ENCODE results near the gene PPRC1. TPM values are rescaled to one million over a fixed set of nuclear protein-coding genes. Genes with fewer than 3 reads are reported as not detected.
A peak's percentile ranks its signal among the peaks of the same experiment; 100 is the strongest.

Gene PPRC1
- total RNA-seq, 1 experiment from 2014 or later = 68.2 TPM

DNA sequence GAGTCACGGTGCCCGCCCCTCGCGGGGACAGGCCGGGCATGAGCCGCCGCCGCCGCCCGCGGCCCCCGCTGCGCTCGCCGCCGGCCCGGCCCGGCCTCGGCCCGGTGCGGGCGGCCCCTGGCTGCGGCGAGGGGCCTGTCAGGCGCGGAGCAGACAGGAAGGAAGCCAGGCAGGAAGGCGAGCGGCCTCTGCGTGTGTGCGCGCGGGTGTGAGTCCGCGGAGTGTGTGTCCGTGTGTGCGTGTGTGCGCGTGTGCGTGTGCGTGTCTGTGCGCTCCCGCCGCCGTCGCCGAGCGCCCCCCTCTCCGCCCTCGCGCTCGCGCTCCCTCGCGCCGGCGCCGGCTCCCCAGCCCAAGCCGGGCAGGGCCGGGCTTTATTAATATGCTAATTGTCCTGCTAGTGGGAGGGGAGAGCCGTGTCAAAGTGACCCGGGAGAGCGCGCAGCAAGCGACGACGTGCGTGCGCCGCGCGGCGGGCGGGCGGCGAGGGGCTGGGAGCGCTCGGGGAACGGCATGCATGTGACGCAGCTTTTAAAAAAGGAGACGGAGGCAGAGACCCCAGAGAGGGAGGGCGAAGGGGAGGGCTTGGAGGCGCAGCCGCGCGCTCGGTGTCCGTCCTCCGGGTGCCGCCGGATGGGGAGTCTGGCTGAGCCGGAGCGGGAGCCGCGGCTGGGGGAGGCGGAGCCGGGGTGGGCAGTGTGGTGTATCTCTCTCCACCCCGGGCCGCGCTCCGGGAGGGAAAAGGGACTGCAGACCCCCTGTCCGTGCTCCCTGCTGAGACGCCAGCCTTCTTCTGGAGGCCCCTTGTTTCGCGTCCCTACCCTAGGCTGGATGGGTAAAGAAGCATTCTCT lies 12.5 kb upstream of the PPRC1 start, which contains the start of gene LDB1:
LDB1 (minus strand) TSS at position 227 of the 849 bp plus-strand sequence. CDS start 258 bp downstream, outside the sequence.
- BruUV-seq (replicated peaks) = no TSS peak
- Mint-ChIP-seq H3K4me1 (ENCODE audit: insufficient read depth, unreplicated experiment) (peaks cover 42% of the 10 kb centered on the region), H3K4me3 (ENCODE audit: unreplicated experiment) (peak within 1 kb of the TSS; percentile 93), H3K9me3 (ENCODE audit: unreplicated experiment) (no peaks in the 10 kb centered on the region), H3K27me3 (ENCODE audit: insufficient read depth, unreplicated experiment) (no peaks in the 10 kb centered on the region), H3K36me3 (ENCODE audit: insufficient read depth, unreplicated experiment) (no peaks in the 10 kb centered on the region), H3K27ac (ENCODE audit: low read depth, unreplicated experiment) (peak within 1 kb of the TSS; percentile 88)
- intact Hi-C loops (cut with micrococcal nuclease) = no loop called here
- TF ChIP-seq, protein P1, sequence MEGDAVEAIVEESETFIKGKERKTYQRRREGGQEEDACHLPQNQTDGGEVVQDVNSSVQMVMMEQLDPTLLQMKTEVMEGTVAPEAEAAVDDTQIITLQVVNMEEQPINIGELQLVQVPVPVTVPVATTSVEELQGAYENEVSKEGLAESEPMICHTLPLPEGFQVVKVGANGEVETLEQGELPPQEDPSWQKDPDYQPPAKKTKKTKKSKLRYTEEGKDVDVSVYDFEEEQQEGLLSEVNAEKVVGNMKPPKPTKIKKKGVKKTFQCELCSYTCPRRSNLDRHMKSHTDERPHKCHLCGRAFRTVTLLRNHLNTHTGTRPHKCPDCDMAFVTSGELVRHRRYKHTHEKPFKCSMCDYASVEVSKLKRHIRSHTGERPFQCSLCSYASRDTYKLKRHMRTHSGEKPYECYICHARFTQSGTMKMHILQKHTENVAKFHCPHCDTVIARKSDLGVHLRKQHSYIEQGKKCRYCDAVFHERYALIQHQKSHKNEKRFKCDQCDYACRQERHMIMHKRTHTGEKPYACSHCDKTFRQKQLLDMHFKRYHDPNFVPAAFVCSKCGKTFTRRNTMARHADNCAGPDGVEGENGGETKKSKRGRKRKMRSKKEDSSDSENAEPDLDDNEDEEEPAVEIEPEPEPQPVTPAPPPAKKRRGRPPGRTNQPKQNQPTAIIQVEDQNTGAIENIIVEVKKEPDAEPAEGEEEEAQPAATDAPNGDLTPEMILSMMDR (IDR thresholded peaks at IDR 0.05; ENCODE audit: unreplicated experiment) = no peak
- ChIA-PET CTCF (no interaction called here), POLR2A (interaction anchor here (0.7 to 1.1 kb wide), 3 partner anchors 31 to 302 kb away, joined by 3 to 4 read pairs (median 3); partner anchors contain the start of genes HPS6 and OGA)
- DNase-seq (ENCODE audit: unreplicated experiment) = peak; percentile 74

GRCh38 chr10:102120991-102121738 lies 11.7 kb upstream of the PPRC1 start:
- Mint-ChIP-seq H3K27ac (ENCODE audit: low read depth, unreplicated experiment) (no peak overlapping the region), H3K9me3 (ENCODE audit: unreplicated experiment) (no peaks in the 10 kb centered on the region), H3K36me3 (ENCODE audit: insufficient read depth, unreplicated experiment) (no peaks in the 10 kb centered on the region), H3K4me1 (ENCODE audit: insufficient read depth, unreplicated experiment) (peaks cover 34% of the 10 kb centered on the region), H3K27me3 (ENCODE audit: insufficient read depth, unreplicated experiment) (no peaks in the 10 kb centered on the region), H3K4me3 (ENCODE audit: unreplicated experiment) (peak overlapping the region; percentile 93)
- no TSS peak for BruUV-seq (replicated peaks)
- ChIA-PET CTCF (interaction anchor here (0.6 to 1.7 kb wide), 4 partner anchors 11 to 56 kb away, joined by 4 to 6 read pairs (median 4); no protein-coding TSS in a partner anchor), POLR2A (interaction anchor here (0.7 to 1.7 kb wide), 3 partner anchors 10 to 303 kb away, joined by 3 to 8 read pairs (median 4); partner anchors contain the start of gene OGA)
- TF ChIP-seq, protein P1 (IDR thresholded peaks at IDR 0.05; ENCODE audit: unreplicated experiment) = no peak
- intact Hi-C loops (cut with micrococcal nuclease) = no loop called here
- no peak for DNase-seq (ENCODE audit: unreplicated experiment)

- TF ChIP-seq, protein P1 (IDR thresholded peaks at IDR 0.05; ENCODE audit: unreplicated experiment) = no peak
- intact Hi-C loops (cut with micrococcal nuclease) = no loop called here
- Mint-ChIP-seq H3K36me3 (ENCODE audit: insufficient read depth, unreplicated experiment) (no peaks in the 10 kb centered on the region), H3K9me3 (ENCODE audit: unreplicated experiment) (no peaks in the 10 kb centered on the region), H3K27ac (ENCODE audit: low read depth, unreplicated experiment) (no peak overlapping the region), H3K4me3 (ENCODE audit: unreplicated experiment) (peak overlapping the region; percentile 93), H3K27me3 (ENCODE audit: insufficient read depth, unreplicated experiment) (no peaks in the 10 kb centered on the region), H3K4me1 (ENCODE audit: insufficient read depth, unreplicated experiment) (peaks cover 27% of the 10 kb centered on the region)
- POLR2A ChIA-PET = interaction anchor here (0.6 to 1.7 kb wide), 3 partner anchors 10 to 574 kb away, joined by 3 to 8 read pairs (median 5); partner anchors contain the start of gene FBXL15
- DNase-seq (ENCODE audit: unreplicated experiment) = no peak
- no TSS peak for BruUV-seq (replicated peaks)
- CTCF ChIA-PET = interaction anchor here (0.6 to 1.7 kb wide), 4 partner anchors 10 to 56 kb away, joined by 4 to 6 read pairs (median 4); no protein-coding TSS in a partner anchor
Observed at GRCh38 chr10:102121739-102122372, 11.0 kb upstream of the PPRC1 start.
